ENCODE data around the gene KCNK1.

KCNK1 gene

DNA sequence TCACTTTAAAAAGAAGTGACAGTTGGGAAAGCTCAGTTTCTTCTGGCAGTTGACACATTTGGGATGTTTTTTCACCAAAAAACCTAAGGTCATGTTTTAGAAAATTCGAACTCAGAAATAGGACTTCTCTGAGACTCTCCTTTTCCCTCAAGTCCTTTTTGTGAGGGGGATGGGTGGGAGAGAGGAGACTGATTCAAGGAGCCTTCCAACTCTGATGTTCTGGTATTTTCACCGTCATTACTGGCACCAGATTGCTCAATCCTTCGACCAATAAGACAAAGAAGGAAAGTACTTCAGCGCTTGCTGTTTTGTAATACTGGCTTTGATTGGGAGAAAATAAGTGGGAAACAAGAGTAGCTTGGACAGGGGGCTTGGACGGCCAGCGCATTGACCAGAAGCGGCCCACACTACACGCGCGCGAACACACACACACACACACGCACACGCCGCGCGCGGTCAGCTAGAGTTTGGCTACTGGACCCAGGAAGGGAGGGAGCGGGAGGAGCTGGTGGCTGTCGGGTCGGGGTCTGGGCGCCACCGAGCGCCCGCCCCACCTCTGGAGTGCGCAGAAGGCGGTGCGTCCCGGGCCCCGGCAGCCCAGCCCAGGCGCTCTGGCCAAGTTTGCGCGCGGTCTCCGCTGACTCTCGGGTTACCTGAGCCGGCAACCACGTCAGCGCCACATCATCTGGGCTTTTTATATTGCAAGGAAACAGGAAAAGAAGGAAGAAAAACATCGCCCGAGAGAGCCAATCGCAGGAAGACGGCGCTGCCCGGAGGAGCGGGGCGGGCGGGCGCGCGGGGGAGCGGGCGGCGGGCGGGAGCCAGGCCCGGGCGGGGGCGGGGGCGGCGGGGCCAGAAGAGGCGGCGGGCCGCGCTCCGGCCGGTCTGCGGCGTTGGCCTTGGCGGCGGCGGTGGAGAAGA lies at the start of gene KCNK1:
KCNK1 (plus strand) TSS at position 855 of the 921 bp plus-strand sequence; CDS start at position 921, 66 bp downstream.
- no peak for DNase-seq (ENCODE audit: low read depth)

DNA sequence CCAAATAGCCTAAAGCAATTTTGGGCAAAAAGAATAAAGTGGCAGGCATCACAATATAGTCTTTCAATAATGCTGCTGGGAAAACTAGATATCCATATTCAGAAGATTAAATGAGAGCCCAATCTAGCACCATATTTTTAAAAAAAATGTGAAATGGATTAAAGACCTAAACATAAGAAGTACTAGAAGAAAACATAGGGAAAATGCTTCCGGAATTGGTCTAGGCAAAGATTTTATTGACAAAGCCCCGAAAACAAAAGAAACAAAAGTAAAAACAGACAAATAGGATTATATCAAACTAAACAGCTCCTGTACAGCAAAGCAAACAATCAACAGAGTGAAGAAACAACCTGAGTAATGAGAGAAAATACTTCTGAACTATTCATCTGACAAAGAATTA lies 48.6 kb upstream of the KCNK1 start:
- no peak for DNase-seq (ENCODE audit: low read depth)

- DNase-seq (ENCODE audit: low read depth), result no peak
These were observed 47.0 kb upstream of the KCNK1 start for GRCh38 chr1:233566886-233567285.

DNA sequence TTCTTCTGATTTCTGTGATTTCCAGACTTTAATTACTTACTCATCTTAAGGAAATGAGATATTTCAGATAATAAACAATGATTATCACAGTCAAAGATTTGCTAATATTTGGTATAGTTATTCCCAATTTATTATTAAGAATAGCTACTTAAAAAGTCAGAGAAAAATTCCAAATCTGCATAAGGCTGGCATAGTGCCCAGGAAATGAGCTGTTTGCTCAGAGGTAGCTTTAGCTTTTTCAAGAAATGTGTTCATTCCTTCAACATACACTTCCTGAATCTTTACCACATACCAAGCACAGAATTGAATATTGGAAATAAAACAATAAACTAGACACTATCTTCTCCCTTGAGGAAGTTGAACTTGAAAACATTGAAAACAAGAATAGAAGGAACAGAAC lies 44.3 kb upstream of the KCNK1 start:
- DNase-seq (ENCODE audit: low read depth), result no peak

- no peak for DNase-seq (ENCODE audit: low read depth)
These were observed 43.7 kb upstream of the KCNK1 start for GRCh38 chr1:233570216-233570615.

DNA sequence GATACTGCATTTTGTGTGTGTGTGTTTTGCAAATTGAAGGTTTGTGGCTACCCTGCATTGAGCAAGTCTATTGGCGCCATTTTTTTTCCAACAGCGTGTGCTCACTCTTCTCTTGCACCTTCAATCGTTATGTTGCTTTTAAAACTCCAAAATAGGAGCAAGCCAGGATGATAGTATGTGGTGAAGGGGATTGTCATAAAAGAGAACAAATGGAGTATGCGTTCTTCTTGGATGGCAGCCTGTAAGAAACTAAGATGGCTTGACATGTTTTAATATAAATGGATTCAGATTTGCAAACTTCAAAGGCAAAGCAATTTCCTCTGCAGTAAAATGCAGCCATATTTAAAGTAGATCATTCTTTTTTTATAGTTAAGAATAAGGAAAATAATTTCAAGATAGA lies 43.2 kb upstream of the KCNK1 start:
- DNase-seq (ENCODE audit: low read depth), result no peak

DNA sequence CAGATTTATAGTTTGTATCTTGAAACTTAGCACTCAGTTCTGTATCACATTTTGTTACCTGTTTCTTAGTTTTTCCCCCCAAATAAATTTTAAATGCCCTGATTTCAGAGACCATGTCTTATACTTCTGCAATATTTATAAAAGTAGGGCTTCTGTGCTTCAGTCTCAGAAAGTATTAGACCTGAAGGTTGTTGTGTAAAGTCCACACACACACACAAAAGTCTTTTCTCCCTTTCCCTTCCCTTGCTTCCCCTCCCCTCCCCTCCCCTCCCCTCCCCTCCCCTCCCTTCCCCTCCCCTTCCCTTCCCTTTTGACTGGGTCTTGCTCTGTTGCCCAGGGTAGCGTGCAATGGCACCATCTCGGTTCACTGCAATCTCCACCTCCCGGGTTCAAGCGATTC lies 41.0 kb upstream of the KCNK1 start:
- DNase-seq (ENCODE audit: low read depth), result no peak

- no peak for DNase-seq (ENCODE audit: low read depth)
These were observed 38.5 kb upstream of the KCNK1 start for GRCh38 chr1:233575450-233575849.

GRCh38 chr1:233582439-233582838 lies 31.5 kb upstream of the KCNK1 start:
- no peak for DNase-seq (ENCODE audit: low read depth)

- no peak for DNase-seq (ENCODE audit: low read depth)
These were observed 29.5 kb upstream of the KCNK1 start for GRCh38 chr1:233584376-233584775.

DNA sequence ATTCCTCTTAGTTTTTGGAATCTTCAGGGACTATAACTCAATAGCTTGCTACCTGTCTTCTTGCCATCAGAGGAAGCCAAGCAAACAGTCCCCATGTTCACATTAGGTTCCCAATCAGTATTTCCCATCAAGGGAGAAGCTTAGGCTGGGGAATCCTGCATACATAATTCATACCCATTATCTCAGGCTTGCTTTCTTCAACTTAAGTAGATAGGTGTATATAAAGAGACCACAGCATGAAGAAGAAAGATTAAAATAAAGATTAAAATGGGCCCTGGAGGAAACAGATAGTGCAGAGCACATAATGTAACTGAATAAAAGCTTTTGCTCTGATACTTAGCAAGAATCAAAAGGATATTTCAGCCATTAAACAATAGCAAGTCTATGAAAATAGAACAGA lies 29.0 kb upstream of the KCNK1 start:
- no peak for DNase-seq (ENCODE audit: low read depth)

GRCh38 chr1:233586301-233586700 lies 27.6 kb upstream of the KCNK1 start:
- DNase-seq (ENCODE audit: low read depth), result no peak

DNA sequence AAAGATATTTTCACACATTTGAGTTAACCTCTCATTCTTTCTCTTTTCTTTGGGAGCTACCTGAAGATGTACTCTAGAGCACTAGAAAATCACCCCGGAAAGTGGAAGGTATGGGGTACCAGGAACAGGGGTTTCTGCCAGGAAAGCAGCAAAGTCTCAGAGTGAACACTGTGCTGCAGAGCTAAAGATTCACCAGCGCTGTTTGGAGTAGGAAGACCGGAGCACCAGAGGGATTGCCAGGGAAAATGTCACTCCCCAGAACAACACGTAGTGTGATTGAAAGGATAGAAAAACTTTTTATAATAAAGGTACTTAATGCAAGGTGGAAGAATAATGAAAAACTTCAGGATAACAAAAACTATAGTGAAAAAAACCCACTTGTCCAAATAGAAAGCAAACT lies 26.7 kb upstream of the KCNK1 start:
- DNase-seq (ENCODE audit: low read depth), result no peak

DNA sequence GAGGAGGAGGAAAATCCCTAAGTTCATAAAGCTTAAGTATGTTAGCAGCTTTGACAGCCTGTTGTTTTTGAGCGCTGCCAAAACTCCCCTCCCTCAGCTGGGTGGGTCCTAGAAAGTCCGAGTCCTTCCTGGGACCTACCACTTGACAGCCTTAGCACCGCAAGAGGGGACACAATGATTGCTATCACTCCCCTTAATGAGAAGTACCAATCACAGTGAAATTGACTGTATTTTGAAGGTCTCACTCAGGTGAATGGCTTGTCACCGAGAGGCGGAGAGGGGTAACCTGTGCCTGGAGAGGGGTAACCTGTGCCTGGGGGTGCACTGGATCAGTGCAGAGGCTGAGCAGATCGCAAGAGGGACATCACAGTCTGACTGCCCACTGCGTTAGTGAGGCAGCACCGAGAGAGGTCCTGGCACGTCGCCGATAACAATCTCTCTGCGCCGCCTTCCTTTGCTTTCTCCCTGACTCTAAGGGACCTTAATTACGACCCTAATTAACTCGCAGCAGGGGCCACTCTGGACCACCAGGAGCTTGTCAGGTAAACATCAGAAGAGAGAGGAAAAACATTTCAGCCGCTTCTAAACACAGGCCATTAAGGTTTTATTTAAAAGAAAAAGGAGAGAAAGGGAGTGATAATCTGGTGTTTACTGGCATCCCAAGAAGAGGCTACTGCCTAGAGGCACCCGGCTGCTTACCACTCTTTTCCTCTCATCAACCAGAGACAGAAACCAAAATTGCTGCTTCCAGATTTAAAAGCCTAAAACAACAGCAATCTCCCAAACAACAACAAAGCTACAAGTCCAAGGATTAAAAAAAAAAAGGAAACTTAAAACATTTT lies 25.7 kb upstream of the KCNK1 start:
- DNase-seq (ENCODE audit: low read depth), result no peak

DNA sequence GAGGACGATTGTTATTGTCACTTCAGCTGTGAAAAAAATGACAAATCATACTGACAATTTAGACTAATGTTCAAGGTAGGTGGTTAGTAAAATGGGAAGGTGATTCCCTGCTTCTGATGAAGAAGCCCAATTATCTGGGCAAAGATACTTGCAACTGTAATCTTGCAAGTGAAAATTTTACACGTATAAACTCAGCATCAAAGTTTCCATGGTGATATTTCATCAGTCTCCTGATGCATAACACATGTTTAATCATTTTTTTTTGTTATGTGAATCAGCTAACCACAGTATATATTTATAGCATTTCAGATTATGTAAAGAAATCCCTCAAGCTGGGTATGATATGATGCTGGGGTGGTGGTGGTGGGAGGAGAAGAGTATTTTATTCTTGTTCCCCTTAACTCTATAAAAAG lies 16.4 kb upstream of the KCNK1 start:
- no peak for DNase-seq (ENCODE audit: low read depth)

DNA sequence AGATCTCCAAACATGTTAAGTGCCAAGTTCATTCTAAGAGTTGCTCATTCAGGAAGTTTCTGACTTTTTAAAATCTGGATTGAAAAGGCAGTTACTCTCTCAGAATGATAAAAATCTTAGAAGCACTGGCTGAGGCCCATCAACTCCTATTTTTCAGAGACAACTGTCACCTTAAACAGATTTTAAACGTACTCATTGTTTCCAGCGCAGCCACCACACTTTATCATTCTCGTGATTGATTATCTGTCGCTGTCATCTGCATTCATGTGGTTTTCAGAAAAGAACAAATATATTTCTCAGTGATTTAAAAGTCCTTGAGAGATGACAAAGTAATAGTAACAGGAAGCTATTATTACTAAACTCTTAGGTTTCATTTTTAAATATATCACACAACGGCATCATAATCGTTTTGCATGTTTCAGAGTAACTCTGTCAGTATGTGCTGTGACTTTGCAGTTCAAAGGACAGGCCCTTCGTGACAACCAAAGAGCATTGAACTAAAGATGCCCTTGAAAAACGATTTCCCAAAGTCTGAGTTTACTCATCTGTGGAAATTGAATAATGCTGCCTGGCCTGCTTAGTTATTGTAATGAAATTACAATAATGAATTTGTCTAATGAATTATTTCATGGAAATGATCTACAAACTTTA lies 14.9 kb upstream of the KCNK1 start:
- no peak for DNase-seq (ENCODE audit: low read depth)

DNA sequence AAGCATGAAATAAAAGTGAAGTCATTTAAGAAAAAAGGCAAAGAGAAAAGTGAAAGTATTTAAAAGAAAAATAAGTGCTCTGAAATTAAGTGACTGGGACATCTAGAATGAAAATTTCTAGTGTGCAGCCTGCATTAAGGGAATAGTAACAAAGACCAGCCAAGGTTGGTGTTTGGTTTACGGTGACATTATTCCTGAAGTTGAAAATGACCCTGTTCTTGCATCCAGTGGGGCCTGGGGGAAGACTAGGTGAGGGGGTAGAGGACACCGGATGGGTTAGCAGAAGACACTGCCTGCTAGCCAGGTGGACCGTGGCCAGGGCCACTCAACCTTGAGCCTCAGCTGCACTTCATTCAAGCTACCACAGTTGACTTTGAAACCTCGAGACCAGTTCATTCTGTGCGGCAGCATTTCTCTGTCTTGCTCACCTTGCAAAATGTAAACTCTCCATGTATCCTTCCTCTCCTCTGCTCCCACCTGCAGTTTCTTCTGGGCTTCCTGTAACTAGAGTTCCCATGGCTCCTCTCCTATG lies 14.3 kb upstream of the KCNK1 start:
- DNase-seq (ENCODE audit: low read depth), result no peak

- DNase-seq (ENCODE audit: low read depth), result no peak
These were observed 13.4 kb upstream of the KCNK1 start for GRCh38 chr1:233600488-233600887.

- no peak for DNase-seq (ENCODE audit: low read depth)
These were observed 10.4 kb upstream of the KCNK1 start for GRCh38 chr1:233603478-233603877.

DNA sequence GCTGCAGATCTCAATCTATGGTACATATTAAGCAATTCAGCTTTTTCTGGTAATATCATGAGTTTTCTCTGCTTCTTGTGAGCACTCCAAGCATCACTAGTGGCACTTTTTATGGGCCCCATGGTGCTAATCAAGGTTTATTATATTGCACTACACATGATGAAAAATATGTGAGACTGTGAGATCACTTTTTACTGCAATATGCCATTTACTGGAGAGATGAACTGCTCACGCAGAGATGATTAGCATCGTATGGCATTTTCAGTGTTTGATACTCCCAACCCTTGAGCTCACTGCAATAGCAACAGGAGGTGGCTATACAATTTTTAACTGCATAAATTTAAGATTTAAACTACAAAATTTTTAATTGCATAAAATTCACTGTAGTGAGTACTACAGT lies 8.7 kb upstream of the KCNK1 start:
- no peak for DNase-seq (ENCODE audit: low read depth)

DNA sequence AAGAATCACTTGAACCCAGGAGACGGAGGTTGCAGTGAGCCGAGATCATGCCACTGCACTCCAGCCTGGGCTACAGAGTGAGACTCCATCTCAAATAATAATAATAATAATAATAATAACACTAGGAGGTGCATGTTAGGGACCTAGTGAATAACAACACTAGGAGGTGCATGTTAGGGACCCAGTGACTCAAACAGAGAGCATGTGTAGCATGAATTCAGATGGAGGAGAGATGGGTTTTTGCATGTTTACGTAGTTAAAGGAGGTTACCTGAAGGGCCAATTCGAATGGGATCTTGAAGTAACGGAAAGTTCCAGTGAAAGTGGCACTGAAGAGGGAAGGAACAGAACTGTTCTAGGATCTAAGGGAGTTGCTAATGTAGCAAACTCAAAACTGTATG lies 7.1 kb upstream of the KCNK1 start:
- DNase-seq (ENCODE audit: low read depth), result no peak

Measured in T-helper 22 cell (primary cell).